ENCODE data around the gene PAK2. TPM values are rescaled to one million over a fixed set of nuclear protein-coding genes. Genes with fewer than 3 reads are reported as not detected.

PAK2 gene
- total and polyA plus RNA-seq, 9 of the 15 experiments (the other 6 are each of a cell fraction or from before 2014, with no cell fraction given), result 13.2 to 72.4 (median 35.7) TPM

DNA sequence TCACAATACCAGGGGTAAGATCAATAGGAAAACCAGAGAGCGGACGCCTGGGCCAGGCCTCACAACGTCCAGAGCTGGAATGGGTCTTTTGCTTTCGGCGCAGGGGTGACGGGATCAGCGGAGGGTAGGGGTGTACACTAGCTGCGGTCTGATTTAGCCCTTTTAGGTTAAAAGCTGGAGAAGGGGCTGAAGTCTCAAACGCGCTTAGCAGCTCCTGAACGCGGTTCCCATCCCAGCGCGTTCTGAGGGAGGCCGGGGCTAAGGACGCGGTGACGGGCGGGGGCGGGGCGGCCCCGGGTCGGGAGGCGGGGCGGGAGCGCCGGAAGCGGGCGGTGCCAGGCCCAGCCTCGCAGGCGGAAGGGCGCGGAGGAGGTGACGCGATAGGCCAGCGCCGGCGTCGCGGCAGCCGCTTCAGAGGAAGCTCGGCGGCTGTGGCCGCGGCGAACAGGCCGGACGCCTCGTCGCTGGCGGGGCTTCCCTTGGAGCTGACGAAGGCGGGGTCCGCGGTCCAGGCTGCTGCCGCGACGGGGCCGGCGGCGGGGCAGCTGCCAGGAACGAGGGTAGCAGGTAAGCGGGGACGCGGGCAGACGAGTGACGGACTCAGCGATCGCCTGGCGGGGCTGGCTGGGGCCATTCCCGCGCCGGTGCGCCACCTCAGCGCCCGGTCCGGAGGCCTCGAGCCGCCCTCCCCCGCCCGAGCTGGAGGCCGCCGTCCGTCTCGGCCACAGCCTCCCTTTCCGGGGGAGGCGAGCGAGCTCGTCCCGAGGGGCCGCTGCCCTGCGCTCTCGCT, 128.0 kb downstream of the PAK2 start, which contains the start of gene SENP5 (continued):
- TF ChIP-seq ZBTB43 (CRISPR knock-in tag; IDR thresholded peaks at IDR 0.05) (no peak), ZFP1 (CRISPR knock-in tag; IDR thresholded peaks at IDR 0.05) (no peak), DLX4 (CRISPR knock-in tag; IDR thresholded peaks at IDR 0.05) (no peak), CEBPB (tag; IDR thresholded peaks at IDR 0.05) (no peak), TSHZ1 (CRISPR knock-in tag; IDR thresholded peaks at IDR 0.05) (no peak), NEUROD1 (IDR thresholded peaks at IDR 0.05; ENCODE audit: borderline replicate concordance, low read depth, low read length, partially characterized antibody) (peak; percentile 45), HOMEZ (CRISPR knock-in tag; IDR thresholded peaks at IDR 0.05) (no peak), MECOM (CRISPR knock-in tag; IDR thresholded peaks at IDR 0.05) (no peak), GABPB2 (CRISPR knock-in tag; conservative IDR thresholded peaks at IDR 0.05) (no peak), NCOA2 (IDR thresholded peaks at IDR 0.05; ENCODE audit: partially characterized antibody in 2 of 2) (no peak), ZBTB1 (CRISPR knock-in tag; IDR thresholded peaks at IDR 0.05; ENCODE audit: borderline replicate concordance, low read depth) (no peak)
- TF ChIP-seq, protein P1, sequence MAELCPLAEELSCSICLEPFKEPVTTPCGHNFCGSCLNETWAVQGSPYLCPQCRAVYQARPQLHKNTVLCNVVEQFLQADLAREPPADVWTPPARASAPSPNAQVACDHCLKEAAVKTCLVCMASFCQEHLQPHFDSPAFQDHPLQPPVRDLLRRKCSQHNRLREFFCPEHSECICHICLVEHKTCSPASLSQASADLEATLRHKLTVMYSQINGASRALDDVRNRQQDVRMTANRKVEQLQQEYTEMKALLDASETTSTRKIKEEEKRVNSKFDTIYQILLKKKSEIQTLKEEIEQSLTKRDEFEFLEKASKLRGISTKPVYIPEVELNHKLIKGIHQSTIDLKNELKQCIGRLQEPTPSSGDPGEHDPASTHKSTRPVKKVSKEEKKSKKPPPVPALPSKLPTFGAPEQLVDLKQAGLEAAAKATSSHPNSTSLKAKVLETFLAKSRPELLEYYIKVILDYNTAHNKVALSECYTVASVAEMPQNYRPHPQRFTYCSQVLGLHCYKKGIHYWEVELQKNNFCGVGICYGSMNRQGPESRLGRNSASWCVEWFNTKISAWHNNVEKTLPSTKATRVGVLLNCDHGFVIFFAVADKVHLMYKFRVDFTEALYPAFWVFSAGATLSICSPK (IDR thresholded peaks at IDR 0.05; ENCODE audit: borderline replicate concordance), result no peak
- TF ChIP-seq, protein P2, sequence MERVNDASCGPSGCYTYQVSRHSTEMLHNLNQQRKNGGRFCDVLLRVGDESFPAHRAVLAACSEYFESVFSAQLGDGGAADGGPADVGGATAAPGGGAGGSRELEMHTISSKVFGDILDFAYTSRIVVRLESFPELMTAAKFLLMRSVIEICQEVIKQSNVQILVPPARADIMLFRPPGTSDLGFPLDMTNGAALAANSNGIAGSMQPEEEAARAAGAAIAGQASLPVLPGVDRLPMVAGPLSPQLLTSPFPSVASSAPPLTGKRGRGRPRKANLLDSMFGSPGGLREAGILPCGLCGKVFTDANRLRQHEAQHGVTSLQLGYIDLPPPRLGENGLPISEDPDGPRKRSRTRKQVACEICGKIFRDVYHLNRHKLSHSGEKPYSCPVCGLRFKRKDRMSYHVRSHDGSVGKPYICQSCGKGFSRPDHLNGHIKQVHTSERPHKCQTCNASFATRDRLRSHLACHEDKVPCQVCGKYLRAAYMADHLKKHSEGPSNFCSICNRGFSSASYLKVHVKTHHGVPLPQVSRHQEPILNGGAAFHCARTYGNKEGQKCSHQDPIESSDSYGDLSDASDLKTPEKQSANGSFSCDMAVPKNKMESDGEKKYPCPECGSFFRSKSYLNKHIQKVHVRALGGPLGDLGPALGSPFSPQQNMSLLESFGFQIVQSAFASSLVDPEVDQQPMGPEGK (CRISPR knock-in tag; IDR thresholded peaks at IDR 0.05; ENCODE audit: borderline replicate concordance), result no peak
